Transverse colon (tissue), 4 donors: Measurements from ENCODE around the gene SPAG4.

Experiments used
- POLR2AphosphoS5 ChIP-seq, 3 donors: sonication (generic); formaldehyde crosslinking; IDR thresholded peaks; one replicate each; pipeline ENCODE4 v1.6.1; 2016; ENCODE audit warnings: antibody characterized with exemption in 3 of 3
- TF ChIP-seq, protein P1 (sequence below), 5 experiments: fragments of 200-600 bp in 3 of 5; fragments of 450-650 bp in 2 of 5; sonication (generic) in 3 of 5; IDR thresholded peaks; 1 replicate in 2 of 5; 2 replicates in 3 of 5; pipeline ENCODE4 v1.5.1; 2016 to 2017; ENCODE audit warnings: antibody characterized with exemption in 5 of 5, inconsistent platforms in 3 of 5, mild to moderate bottlenecking in 2 of 5, moderate library complexity in 1 of 5

GRCh38 chr20:35625584-35626385, 10.2 kb downstream of the SPAG4 start:
- TF ChIP-seq, protein P1, sequence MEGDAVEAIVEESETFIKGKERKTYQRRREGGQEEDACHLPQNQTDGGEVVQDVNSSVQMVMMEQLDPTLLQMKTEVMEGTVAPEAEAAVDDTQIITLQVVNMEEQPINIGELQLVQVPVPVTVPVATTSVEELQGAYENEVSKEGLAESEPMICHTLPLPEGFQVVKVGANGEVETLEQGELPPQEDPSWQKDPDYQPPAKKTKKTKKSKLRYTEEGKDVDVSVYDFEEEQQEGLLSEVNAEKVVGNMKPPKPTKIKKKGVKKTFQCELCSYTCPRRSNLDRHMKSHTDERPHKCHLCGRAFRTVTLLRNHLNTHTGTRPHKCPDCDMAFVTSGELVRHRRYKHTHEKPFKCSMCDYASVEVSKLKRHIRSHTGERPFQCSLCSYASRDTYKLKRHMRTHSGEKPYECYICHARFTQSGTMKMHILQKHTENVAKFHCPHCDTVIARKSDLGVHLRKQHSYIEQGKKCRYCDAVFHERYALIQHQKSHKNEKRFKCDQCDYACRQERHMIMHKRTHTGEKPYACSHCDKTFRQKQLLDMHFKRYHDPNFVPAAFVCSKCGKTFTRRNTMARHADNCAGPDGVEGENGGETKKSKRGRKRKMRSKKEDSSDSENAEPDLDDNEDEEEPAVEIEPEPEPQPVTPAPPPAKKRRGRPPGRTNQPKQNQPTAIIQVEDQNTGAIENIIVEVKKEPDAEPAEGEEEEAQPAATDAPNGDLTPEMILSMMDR (IDR thresholded peaks at IDR 0.05), result no peak
- no peak for TF ChIP-seq POLR2AphosphoS5 (IDR thresholded peaks at IDR 0.05)
